ENCODE results near the gene MLLT6.

Gene MLLT6

GRCh38 chr17:38747463-38748148, 42.5 kb downstream of the MLLT6 start:
- peak; percentile 39 for TF ChIP-seq CTCF (IDR thresholded peaks at IDR 0.05; ENCODE audit: extremely low read depth, insufficient read depth, missing control alignments)
- in situ Hi-C loops (cut with MboI; ENCODE audit: low pct_unique_long_range_greater_than_20kb, low sequenced_read_pairs, unreplicated experiment), result no loop called here
- peak; percentile 71 for DNase-seq (ENCODE audit: low spot score)

GRCh38 chr17:38748149-38748891, 43.2 kb downstream of the MLLT6 start, which contains the start of gene PCGF2:
Gene PCGF2, minus strand, starts transcription at chr17:38748336. Its CDS starts 7,934 bp downstream, at chr17:38740402.
- DNase-seq (ENCODE audit: low spot score), result no peak
- in situ Hi-C loops (cut with MboI; ENCODE audit: low pct_unique_long_range_greater_than_20kb, low sequenced_read_pairs, unreplicated experiment), result no loop called here
- TF ChIP-seq CTCF (IDR thresholded peaks at IDR 0.05; ENCODE audit: extremely low read depth, insufficient read depth, missing control alignments), result no peak

GRCh38 chr17:38748892-38749222, 43.8 kb downstream of the MLLT6 start:
- TF ChIP-seq CTCF (IDR thresholded peaks at IDR 0.05; ENCODE audit: extremely low read depth, insufficient read depth, missing control alignments), result no peak
- in situ Hi-C loops (cut with MboI; ENCODE audit: low pct_unique_long_range_greater_than_20kb, low sequenced_read_pairs, unreplicated experiment), result no loop called here
- no peak for DNase-seq (ENCODE audit: low spot score)

GRCh38 chr17:38749223-38750043, 44.4 kb downstream of the MLLT6 start:
- in situ Hi-C loops (cut with MboI; ENCODE audit: low pct_unique_long_range_greater_than_20kb, low sequenced_read_pairs, unreplicated experiment), result no loop called here
- DNase-seq (ENCODE audit: low spot score), result no peak

GRCh38 chr17:38750044-38750311, 44.9 kb downstream of the MLLT6 start:
- no peak for DNase-seq (ENCODE audit: low spot score)
- in situ Hi-C loops (cut with MboI; ENCODE audit: low pct_unique_long_range_greater_than_20kb, low sequenced_read_pairs, unreplicated experiment), result no loop called here
- TF ChIP-seq CTCF (IDR thresholded peaks at IDR 0.05; ENCODE audit: extremely low read depth, insufficient read depth, missing control alignments), result no peak

More at GRCh38 chr17:38749223-38750043, 44.4 kb downstream of the MLLT6 start:
- peak; percentile 2 for TF ChIP-seq CTCF (IDR thresholded peaks at IDR 0.05; ENCODE audit: extremely low read depth, insufficient read depth, missing control alignments)

GRCh38 chr17:38750312-38751121, 45.4 kb downstream of the MLLT6 start:
- in situ Hi-C loops (cut with MboI; ENCODE audit: low pct_unique_long_range_greater_than_20kb, low sequenced_read_pairs, unreplicated experiment), result no loop called here

More at GRCh38 chr17:38750312-38751121, 45.4 kb downstream of the MLLT6 start:
- DNase-seq (ENCODE audit: low spot score), result no peak
- TF ChIP-seq CTCF (IDR thresholded peaks at IDR 0.05; ENCODE audit: extremely low read depth, insufficient read depth, missing control alignments), result no peak

Data from GM13977 (cell line).